ENCODE results near the gene KISS1R. TPM values are rescaled to one million over a fixed set of nuclear protein-coding genes. Genes with fewer than 3 reads are reported as not detected.
"Not testable (repeated sequence)": the region's sequence is repeated elsewhere in the genome, so short reads cannot be mapped to it uniquely, and the experiment has no call there.

KISS1R gene
- total RNA-seq, 4 donors from 2014 or later: not detected

- H3K36me3 ChIP-seq: peaks cover 0 to 92% (median 17%) of the 10 kb centered on the region in 3 donors
- H3K27ac ChIP-seq; H3K27me3 ChIP-seq; H3K4me1 ChIP-seq; H3K4me3 ChIP-seq; DNase-seq (ENCODE audit: low spot score in 2 of 2); H3K9me3 ChIP-seq: not testable (repeated sequence)
- 81 to 90% methylated on average over 15 to 18 of the region's 24 CpGs for WGBS, 2 donors
These were observed 38.2 kb upstream of the KISS1R start for GRCh38 chr19:878751-879561.

- Histone ChIP-seq H3K36me3 (peaks cover 0 to 92% (median 17%) of the 10 kb centered on the region in 3 donors), H3K27ac (no peak overlapping the region), H3K27me3 (no peaks in the 10 kb centered on the region), H3K4me1 (no peaks in the 10 kb centered on the region), H3K9me3 (no peaks in the 10 kb centered on the region), H3K4me3 (no peak overlapping the region)
- 87% methylated on average over 21 to 34 of the region's 37 CpGs for WGBS, 2 donors
- TF ChIP-seq CTCF (IDR thresholded peaks at IDR 0.05): no peak
- no peak for TF ChIP-seq EP300 (IDR thresholded peaks at IDR 0.05)
- TF ChIP-seq POLR2A (IDR thresholded peaks at IDR 0.05): no peak
- DNase-seq (ENCODE audit: low spot score in 2 of 2): no peak
These were observed 37.3 kb upstream of the KISS1R start for GRCh38 chr19:879711-880438.

GRCh38 chr19:881385-882071 is 35.6 kb upstream of the KISS1R start:
- DNase-seq (ENCODE audit: low spot score in 2 of 2): no peak
- H3K27me3 ChIP-seq: no peaks in the 10 kb centered on the region
- H3K27ac ChIP-seq: no peak overlapping the region
- H3K9me3 ChIP-seq: no peaks in the 10 kb centered on the region
- H3K4me1 ChIP-seq: no peaks in the 10 kb centered on the region
- 96% methylated on average over 24 to 30 of the region's 34 CpGs for WGBS, 2 donors
- no peak overlapping the region for H3K4me3 ChIP-seq
- peaks cover 0 to 92% (median 26%) of the 10 kb centered on the region in 3 donors for H3K36me3 ChIP-seq
- no peak for TF ChIP-seq EP300 (IDR thresholded peaks at IDR 0.05)
- no peak for TF ChIP-seq POLR2A (IDR thresholded peaks at IDR 0.05)

- no peaks in the 10 kb centered on the region for H3K9me3 ChIP-seq
- H3K4me1 ChIP-seq: no peaks in the 10 kb centered on the region
- TF ChIP-seq POLR2A (IDR thresholded peaks at IDR 0.05) (no peak), EP300 (IDR thresholded peaks at IDR 0.05) (no peak), CTCF (IDR thresholded peaks at IDR 0.05) (no peak)
- no peaks in the 10 kb centered on the region for H3K27me3 ChIP-seq
- H3K27ac ChIP-seq: no peak overlapping the region
- H3K36me3 ChIP-seq: peaks cover 0 to 96% (median 26%) of the 10 kb centered on the region in 3 donors
- no peak for DNase-seq (ENCODE audit: low spot score in 2 of 2)
- WGBS, 2 donors: 92% methylated on average over 30 of the region's 30 CpGs
- no peak overlapping the region for H3K4me3 ChIP-seq
These were observed 34.1 kb upstream of the KISS1R start for GRCh38 chr19:882871-883497.

- H3K9me3 ChIP-seq: no peaks in the 10 kb centered on the region
- H3K4me3 ChIP-seq: no peak overlapping the region
- no peak for TF ChIP-seq EP300 (IDR thresholded peaks at IDR 0.05)
- TF ChIP-seq CTCF (IDR thresholded peaks at IDR 0.05): no peak
- TF ChIP-seq POLR2A (IDR thresholded peaks at IDR 0.05): no peak
- DNase-seq (ENCODE audit: low spot score in 2 of 2): no peak
- H3K27me3 ChIP-seq: no peaks in the 10 kb centered on the region
- peaks cover 0 to 100% (median 26%) of the 10 kb centered on the region in 3 donors for H3K36me3 ChIP-seq
- no peaks in the 10 kb centered on the region for H3K4me1 ChIP-seq
- WGBS, 2 donors: 84 to 91% methylated on average over 22 of the region's 22 CpGs
- H3K27ac ChIP-seq: no peak overlapping the region
These were observed 33.4 kb upstream of the KISS1R start for GRCh38 chr19:883661-884211.
